GM18861 (cell line): ENCODE results near the gene CLEC18B.
"Not testable (repeated sequence)": the region's sequence is repeated elsewhere in the genome, so short reads cannot be mapped to it uniquely, and the experiment has no call there.

Experiments used
- ATAC-seq: cut with Tn5 transposase; IDR thresholded peaks from one replicate; pipeline ENCODE4 v1.9.1; 2021; ENCODE audit not compliant: unreplicated experiment

The CLEC18B gene

DNA sequence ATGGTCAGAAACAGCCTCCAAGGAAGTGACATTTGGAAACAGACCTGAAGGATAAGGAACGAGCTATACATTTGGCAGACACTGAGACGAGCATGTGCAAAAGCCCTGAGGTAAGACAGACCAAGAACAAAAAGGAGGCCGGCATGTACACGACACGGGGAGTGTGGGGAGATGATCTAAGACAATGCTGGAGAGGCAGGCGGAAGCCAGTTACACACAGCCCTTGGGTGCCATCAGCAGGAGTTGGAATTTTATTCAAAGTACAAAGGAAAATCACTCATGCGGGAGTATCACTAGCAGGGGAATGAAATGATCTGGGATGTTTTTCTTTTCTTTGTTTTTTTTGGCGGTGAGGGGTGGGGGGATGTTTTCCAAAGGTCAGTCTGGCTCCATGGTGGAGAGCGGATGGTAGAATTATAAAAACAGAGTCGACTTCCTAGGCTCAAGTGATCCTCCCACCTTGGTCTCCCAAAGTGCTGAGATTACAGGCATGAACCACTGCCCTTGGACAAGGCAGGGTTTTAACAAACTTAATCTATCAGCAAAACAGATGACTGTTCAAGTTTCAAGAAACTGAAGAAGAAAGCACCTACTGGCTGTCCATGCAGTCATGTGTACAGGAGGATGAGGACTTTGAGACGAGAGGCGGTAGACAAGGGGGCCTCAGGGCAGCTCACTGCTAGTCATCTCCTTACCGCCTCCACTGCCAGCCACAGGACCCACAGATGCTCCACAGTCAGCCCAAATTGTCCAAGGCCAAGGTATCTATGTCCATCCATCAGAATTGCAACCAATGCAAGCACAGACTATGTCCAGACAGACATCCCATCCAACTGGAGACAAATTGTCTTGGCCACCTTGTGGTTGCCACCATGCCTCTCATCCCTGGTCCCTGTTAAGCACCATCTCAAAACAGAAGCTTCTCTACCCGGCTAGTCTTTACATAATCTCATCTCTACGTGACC, 59.4 kb downstream of the CLEC18B start:
- not testable (repeated sequence) for ATAC-seq
